Hepatocyte (in vitro differentiated cells): ENCODE measurements around the gene OLFML3.

Experiments
- EZH2 ChIP-seq: fragments of 200-600 bp; sonication (generic); IDR thresholded peaks from 2 replicates; pipeline ENCODE4 v1.6.1; 2016; ENCODE audit warnings: antibody characterized with exemption, mild to moderate bottlenecking, borderline replicate concordance
- EZH2phosphoT487 ChIP-seq: fragments of 200-600 bp; sonication (generic); IDR thresholded peaks from one replicate; pipeline ENCODE4 v1.6.1; 2018; ENCODE audit warnings: antibody characterized with exemption, mild to moderate bottlenecking, low read depth, moderate library complexity; ENCODE audit not compliant: unreplicated experiment, severe bottlenecking
- TF ChIP-seq, protein P1 (sequence below): fragments of 200-600 bp; sonication (generic); IDR thresholded peaks from 2 replicates; pipeline ENCODE4 v1.5.1; 2016; ENCODE audit warnings: antibody characterized with exemption, mild to moderate bottlenecking; ENCODE audit not compliant: poor library complexity

DNA sequence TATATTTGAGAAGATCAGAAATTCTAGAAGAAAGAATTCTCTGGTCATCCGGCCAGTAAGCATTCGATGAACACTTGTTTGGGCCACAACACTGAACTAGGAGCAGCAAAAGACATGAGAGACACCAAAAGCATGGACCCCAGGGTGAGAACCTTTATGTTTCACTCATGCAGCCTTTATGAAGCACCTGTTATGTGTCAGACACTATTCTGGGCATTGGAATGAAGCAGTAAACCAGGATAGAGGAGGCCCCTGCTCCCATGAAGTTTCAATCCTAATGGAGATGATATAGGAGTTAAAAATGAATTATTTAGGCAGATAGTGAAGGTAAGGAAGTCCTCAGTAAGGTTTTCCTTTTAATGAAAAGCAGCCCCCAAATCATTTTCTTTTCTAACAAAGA, 43.6 kb downstream of the OLFML3 start:
- TF ChIP-seq EZH2phosphoT487 (no peak), EZH2 (no peak)
- TF ChIP-seq, protein P1, sequence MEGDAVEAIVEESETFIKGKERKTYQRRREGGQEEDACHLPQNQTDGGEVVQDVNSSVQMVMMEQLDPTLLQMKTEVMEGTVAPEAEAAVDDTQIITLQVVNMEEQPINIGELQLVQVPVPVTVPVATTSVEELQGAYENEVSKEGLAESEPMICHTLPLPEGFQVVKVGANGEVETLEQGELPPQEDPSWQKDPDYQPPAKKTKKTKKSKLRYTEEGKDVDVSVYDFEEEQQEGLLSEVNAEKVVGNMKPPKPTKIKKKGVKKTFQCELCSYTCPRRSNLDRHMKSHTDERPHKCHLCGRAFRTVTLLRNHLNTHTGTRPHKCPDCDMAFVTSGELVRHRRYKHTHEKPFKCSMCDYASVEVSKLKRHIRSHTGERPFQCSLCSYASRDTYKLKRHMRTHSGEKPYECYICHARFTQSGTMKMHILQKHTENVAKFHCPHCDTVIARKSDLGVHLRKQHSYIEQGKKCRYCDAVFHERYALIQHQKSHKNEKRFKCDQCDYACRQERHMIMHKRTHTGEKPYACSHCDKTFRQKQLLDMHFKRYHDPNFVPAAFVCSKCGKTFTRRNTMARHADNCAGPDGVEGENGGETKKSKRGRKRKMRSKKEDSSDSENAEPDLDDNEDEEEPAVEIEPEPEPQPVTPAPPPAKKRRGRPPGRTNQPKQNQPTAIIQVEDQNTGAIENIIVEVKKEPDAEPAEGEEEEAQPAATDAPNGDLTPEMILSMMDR = no peak
